GM12892 (cell line): Measurements from ENCODE around the gene ZIK1.

Experiments used
- POLR2A ChIP-seq: IDR thresholded peaks from 2 replicates; pipeline ENCODE4 v1.6.1; 2011; ENCODE audit warnings: low read depth, low read length, control low read depth
- POLR2AphosphoS5 ChIP-seq: IDR thresholded peaks from 2 replicates; pipeline ENCODE4 v1.6.1; 2011; ENCODE audit warnings: low read depth, low read length, control low read depth
- TAF1 ChIP-seq: IDR thresholded peaks from 2 replicates; pipeline ENCODE4 v1.6.1; 2011; ENCODE audit warnings: low read depth, mild to moderate bottlenecking, control low read depth, low read length, borderline replicate concordance

- TF ChIP-seq POLR2AphosphoS5 (no peak), POLR2A (no peak), TAF1 (no peak)
Measured at GRCh38 chr19:57559008-57559403, 24.9 kb upstream of the ZIK1 start.
